HepG2 (cell line): ENCODE results near the gene GPS1.

Experiments
- CTCF ChIP-seq: sonication (generic); formaldehyde crosslinking; IDR thresholded peaks from 2 replicates; pipeline ENCODE4 v1.5.0; 2020; ENCODE audit warnings: mild to moderate bottlenecking, missing genetic modification reagents, moderate library complexity
- EZH2 ChIP-seq: conservative IDR thresholded peaks from 2 replicates; pipeline ENCODE4 v1.6.1; 2012; ENCODE audit warnings: mild to moderate bottlenecking, low read depth, low read length, moderate library complexity
- KMT2A ChIP-seq: sonication (generic); formaldehyde crosslinking; IDR thresholded peaks from 2 replicates; pipeline ENCODE4 v1.4.0; 2020; ENCODE audit warnings: missing genetic modification reagents
- PRDM10 ChIP-seq: sonication (generic); formaldehyde crosslinking; IDR thresholded peaks from 2 replicates; pipeline ENCODE4 v1.4.0; 2020; ENCODE audit warnings: low read depth, missing genetic modification reagents
- ZFP90 ChIP-seq: sonication (generic); formaldehyde crosslinking; IDR thresholded peaks from 2 replicates; pipeline ENCODE4 v1.8.0; 2022; ENCODE audit warnings: missing genetic modification reagents, mild to moderate bottlenecking, inconsistent platforms, borderline replicate concordance
- ZNF280B ChIP-seq: sonication (generic); formaldehyde crosslinking; IDR thresholded peaks from 2 replicates; pipeline ENCODE4 v1.5.0; 2020; ENCODE audit warnings: missing genetic modification reagents, mild to moderate bottlenecking, borderline replicate concordance

GRCh38 chr17:82007228-82007494 is 44.5 kb upstream of the GPS1 start:
- TF ChIP-seq KMT2A (no peak), EZH2 (no peak), ZFP90 (CRISPR knock-in tag) (no peak), ZNF280B (CRISPR knock-in tag) (no peak), PRDM10 (CRISPR knock-in tag) (no peak), CTCF (CRISPR knock-in tag) (no peak)
